Measurements from ENCODE around the gene TMEM164.

TMEM164 gene

DNA sequence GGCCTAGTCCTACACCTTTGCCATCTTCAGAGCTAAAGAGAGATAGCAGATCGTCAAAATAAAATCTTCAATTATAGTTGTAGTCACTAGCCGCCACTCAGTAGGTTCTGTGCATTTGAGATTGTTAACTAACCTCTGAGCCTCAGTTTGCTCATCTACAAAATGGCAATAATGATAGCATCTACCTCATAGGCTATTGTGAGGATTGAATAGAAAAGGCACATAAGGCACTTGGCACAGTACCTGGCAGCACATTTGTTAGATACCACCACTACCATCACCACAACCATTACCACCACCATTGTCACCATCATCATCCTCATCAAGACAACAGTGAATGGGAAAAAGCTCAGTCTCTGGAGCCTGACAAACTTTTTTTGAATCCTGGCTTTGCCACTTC, 180.4 kb downstream of the TMEM164 start:
- H3K27me3 ChIP-seq (ENCODE audit: control insufficient read depth, insufficient read depth, low read length, poor library complexity, severe bottlenecking), result no peaks in the 10 kb centered on the region
- no peaks in the 10 kb centered on the region for H3K9me3 ChIP-seq (ENCODE audit: control insufficient read depth, low read length)
- no peaks in the 10 kb centered on the region for H3K36me3 ChIP-seq (ENCODE audit: control insufficient read depth, insufficient read depth, low read length)
- no peaks in the 10 kb centered on the region for H3K4me1 ChIP-seq (ENCODE audit: control insufficient read depth, insufficient read depth, low read length)
- no peak overlapping the region for H3K4me3 ChIP-seq (ENCODE audit: insufficient read depth, low read depth, low read length)
- no peak overlapping the region for H3K27ac ChIP-seq (ENCODE audit: insufficient read depth, low read depth, low read length, poor library complexity, severe bottlenecking)
- 83 to 100% methylated on average over 2 of the region's 2 CpGs for WGBS, 2 experiments

DNA sequence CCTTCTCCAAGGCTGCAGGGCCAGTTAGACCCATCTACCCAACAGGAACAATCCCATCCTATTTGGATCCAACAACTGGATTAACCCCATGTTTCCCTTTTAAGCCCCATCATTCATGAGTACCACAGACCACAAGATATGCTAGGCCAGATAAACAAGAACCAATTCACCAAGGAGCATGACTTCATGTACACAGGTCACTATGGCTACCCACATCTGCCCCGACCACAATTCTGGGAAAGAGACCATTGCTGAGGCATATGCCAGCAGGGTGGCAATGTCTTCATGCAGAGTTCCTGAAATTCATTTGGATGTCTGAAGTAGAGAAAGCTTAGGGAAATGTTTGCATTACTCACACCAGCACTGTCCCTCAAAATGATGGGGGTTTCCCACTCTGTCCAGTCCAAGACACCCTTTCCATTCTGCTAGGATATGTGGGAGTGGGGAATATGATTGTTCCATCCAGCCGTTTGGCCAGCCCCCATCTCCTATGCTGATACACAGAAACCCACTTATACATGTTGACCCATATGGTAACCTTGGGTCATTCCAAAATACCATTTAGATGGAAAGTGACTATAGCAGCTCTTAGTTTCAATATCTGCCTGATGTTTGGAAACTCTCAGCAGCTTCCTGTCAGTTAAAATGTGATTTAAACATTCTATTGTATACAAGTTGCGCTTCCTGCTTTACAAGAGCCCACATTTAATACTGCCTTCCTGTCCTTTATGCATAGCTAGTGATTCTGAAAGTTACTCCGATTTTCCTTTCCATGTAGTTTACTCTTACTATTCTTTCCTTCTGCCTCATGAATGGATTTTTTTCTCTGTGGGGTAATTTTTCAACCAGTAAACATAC, 186.0 kb downstream of the TMEM164 start:
- H3K36me3 ChIP-seq (ENCODE audit: control insufficient read depth, insufficient read depth, low read length), result no peaks in the 10 kb centered on the region
- no peak overlapping the region for H3K27ac ChIP-seq (ENCODE audit: insufficient read depth, low read depth, low read length, poor library complexity, severe bottlenecking)
- 89 to 93% methylated on average over 3 of the region's 4 CpGs for WGBS, 2 experiments
- H3K27me3 ChIP-seq (ENCODE audit: control insufficient read depth, insufficient read depth, low read length, poor library complexity, severe bottlenecking), result no peaks in the 10 kb centered on the region
- no peaks in the 10 kb centered on the region for H3K9me3 ChIP-seq (ENCODE audit: control insufficient read depth, low read length)
- H3K4me1 ChIP-seq (ENCODE audit: control insufficient read depth, insufficient read depth, low read length), result no peaks in the 10 kb centered on the region
- H3K4me3 ChIP-seq (ENCODE audit: insufficient read depth, low read depth, low read length), result no peak overlapping the region

DNA sequence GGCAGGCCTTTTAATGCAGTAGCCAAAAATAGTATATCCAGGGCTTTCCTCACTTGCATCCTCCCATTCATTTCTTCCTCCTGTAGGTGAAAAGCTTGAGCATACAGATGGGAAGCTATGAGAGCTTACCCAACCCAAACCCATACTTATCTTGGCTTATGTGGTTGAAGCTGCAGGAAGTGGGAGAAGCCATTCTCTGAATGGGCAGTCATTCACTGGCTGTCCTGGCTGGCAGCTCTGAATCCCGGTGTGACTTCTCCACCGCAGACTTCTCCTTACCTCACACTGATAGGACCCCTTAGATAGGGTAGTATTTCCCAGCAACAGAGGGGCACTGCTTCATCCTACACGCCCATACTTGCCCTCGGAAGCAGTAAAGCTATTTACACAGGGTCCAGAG, 189.6 kb downstream of the TMEM164 start:
- H3K27ac ChIP-seq (ENCODE audit: insufficient read depth, low read depth, low read length, poor library complexity, severe bottlenecking), result no peak overlapping the region
- no peaks in the 10 kb centered on the region for H3K9me3 ChIP-seq (ENCODE audit: control insufficient read depth, low read length)
- H3K4me1 ChIP-seq (ENCODE audit: control insufficient read depth, insufficient read depth, low read length), result no peaks in the 10 kb centered on the region
- H3K27me3 ChIP-seq (ENCODE audit: control insufficient read depth, insufficient read depth, low read length, poor library complexity, severe bottlenecking), result no peaks in the 10 kb centered on the region
- no peaks in the 10 kb centered on the region for H3K36me3 ChIP-seq (ENCODE audit: control insufficient read depth, insufficient read depth, low read length)
- no peak overlapping the region for H3K4me3 ChIP-seq (ENCODE audit: insufficient read depth, low read depth, low read length)
- WGBS, 2 experiments, result 90 to 94% methylated on average over 4 of the region's 4 CpGs

DNA sequence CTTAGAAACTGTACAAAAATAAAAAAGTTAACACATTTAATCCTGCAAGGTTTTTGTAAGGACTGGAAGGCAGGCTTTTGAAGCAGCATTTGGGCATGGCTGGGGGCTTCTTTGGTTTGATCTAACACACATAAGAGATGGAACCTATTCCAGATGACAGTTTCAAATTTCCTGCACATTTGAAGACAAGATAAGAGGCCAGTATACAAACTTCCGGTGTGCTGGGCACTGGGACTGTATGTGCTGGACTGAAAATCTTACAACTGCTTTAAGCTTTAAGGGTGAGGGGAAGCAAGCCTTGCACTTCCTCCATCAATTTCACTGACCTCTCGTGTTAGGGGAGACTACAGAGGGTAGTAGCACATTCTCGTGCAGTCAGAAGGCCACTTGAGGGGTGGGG, 192.1 kb downstream of the TMEM164 start:
- H3K4me3 ChIP-seq (ENCODE audit: insufficient read depth, low read depth, low read length), result no peak overlapping the region
- WGBS, 2 experiments, result 71 to 99% methylated on average over 3 of the region's 3 CpGs
- no peaks in the 10 kb centered on the region for H3K27me3 ChIP-seq (ENCODE audit: control insufficient read depth, insufficient read depth, low read length, poor library complexity, severe bottlenecking)
- no peaks in the 10 kb centered on the region for H3K4me1 ChIP-seq (ENCODE audit: control insufficient read depth, insufficient read depth, low read length)
- no peaks in the 10 kb centered on the region for H3K9me3 ChIP-seq (ENCODE audit: control insufficient read depth, low read length)
- no peak overlapping the region for H3K27ac ChIP-seq (ENCODE audit: insufficient read depth, low read depth, low read length, poor library complexity, severe bottlenecking)
- no peaks in the 10 kb centered on the region for H3K36me3 ChIP-seq (ENCODE audit: control insufficient read depth, insufficient read depth, low read length)

DNA sequence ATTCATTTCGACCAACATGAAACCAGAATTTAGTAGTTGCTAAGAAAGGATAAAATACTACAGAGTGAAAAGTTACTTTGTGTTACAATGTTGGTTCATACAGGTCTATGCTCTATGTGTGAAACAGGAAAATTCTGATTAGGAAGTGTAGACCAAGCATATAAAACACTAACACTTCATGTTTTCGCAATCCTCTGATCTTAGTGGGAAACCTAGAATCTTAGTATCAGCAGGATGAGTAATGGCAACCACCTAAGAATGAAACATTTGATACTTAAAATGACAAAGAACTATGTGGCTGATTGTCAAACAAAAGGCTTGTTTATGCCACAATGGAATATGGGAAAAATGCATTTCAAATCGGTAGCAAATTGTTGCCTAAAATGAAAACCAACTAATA, 198.9 kb downstream of the TMEM164 start:
- WGBS, 2 experiments, result 80 to 100% methylated on average over 1 to 2 of the region's 3 CpGs
- Histone ChIP-seq H3K27ac (ENCODE audit: insufficient read depth, low read depth, low read length, poor library complexity, severe bottlenecking) (no peak overlapping the region), H3K9me3 (ENCODE audit: control insufficient read depth, low read length) (no peaks in the 10 kb centered on the region), H3K4me3 (ENCODE audit: insufficient read depth, low read depth, low read length) (no peak overlapping the region), H3K36me3 (ENCODE audit: control insufficient read depth, insufficient read depth, low read length) (no peaks in the 10 kb centered on the region), H3K27me3 (ENCODE audit: control insufficient read depth, insufficient read depth, low read length, poor library complexity, severe bottlenecking) (no peaks in the 10 kb centered on the region), H3K4me1 (ENCODE audit: control insufficient read depth, insufficient read depth, low read length) (no peaks in the 10 kb centered on the region)

DNA sequence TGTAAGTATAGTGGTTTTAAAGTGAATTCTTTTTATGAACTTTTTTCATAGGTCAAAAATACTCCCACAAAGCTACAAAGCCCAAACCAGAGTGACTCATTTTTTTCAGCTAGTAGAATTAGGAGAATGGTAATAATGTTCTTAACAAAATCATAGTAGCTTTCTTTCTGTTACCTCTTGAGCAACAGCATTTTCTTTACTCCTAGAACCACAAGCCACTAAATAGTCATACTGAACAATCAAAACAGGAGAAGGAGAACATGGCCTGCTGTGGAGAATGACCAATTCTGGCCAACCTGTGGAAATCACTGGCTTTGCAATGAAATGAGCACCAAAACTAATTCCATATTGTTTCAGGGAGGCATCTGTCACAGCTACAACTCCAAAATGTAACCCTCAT, 202.1 kb downstream of the TMEM164 start:
- no peaks in the 10 kb centered on the region for H3K36me3 ChIP-seq (ENCODE audit: control insufficient read depth, insufficient read depth, low read length)
- H3K9me3 ChIP-seq (ENCODE audit: control insufficient read depth, low read length), result no peaks in the 10 kb centered on the region
- H3K4me1 ChIP-seq (ENCODE audit: control insufficient read depth, insufficient read depth, low read length), result no peaks in the 10 kb centered on the region
- H3K27me3 ChIP-seq (ENCODE audit: control insufficient read depth, insufficient read depth, low read length, poor library complexity, severe bottlenecking), result no peaks in the 10 kb centered on the region
- no peak overlapping the region for H3K27ac ChIP-seq (ENCODE audit: insufficient read depth, low read depth, low read length, poor library complexity, severe bottlenecking)
- no peak overlapping the region for H3K4me3 ChIP-seq (ENCODE audit: insufficient read depth, low read depth, low read length)

DNA sequence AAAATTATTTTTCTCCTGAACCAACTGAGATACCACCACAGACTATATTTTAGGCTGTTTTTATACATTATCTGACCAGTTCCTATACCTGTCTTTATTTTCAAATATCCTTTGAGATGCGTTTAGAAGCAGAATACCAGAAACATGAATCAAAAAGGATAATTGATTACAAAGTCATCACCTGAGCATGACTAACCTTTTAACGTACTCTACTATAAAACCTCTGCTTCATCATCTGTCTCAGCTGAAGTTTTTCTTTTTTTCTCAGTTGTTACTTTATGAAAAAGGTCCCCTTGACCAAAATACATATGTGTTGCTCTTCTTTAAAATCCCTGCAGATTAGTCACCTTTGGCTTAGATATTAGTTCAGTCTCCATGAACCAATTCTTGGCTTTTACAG, 205.2 kb downstream of the TMEM164 start:
- no peak overlapping the region for H3K27ac ChIP-seq (ENCODE audit: insufficient read depth, low read depth, low read length, poor library complexity, severe bottlenecking)
- H3K36me3 ChIP-seq (ENCODE audit: control insufficient read depth, insufficient read depth, low read length), result no peaks in the 10 kb centered on the region
- 97 to 100% methylated on average over 2 of the region's 2 CpGs for WGBS, 2 experiments
- H3K9me3 ChIP-seq (ENCODE audit: control insufficient read depth, low read length), result no peaks in the 10 kb centered on the region
- H3K4me3 ChIP-seq (ENCODE audit: insufficient read depth, low read depth, low read length), result no peak overlapping the region
- no peaks in the 10 kb centered on the region for H3K27me3 ChIP-seq (ENCODE audit: control insufficient read depth, insufficient read depth, low read length, poor library complexity, severe bottlenecking)
- H3K4me1 ChIP-seq (ENCODE audit: control insufficient read depth, insufficient read depth, low read length), result no peaks in the 10 kb centered on the region

DNA sequence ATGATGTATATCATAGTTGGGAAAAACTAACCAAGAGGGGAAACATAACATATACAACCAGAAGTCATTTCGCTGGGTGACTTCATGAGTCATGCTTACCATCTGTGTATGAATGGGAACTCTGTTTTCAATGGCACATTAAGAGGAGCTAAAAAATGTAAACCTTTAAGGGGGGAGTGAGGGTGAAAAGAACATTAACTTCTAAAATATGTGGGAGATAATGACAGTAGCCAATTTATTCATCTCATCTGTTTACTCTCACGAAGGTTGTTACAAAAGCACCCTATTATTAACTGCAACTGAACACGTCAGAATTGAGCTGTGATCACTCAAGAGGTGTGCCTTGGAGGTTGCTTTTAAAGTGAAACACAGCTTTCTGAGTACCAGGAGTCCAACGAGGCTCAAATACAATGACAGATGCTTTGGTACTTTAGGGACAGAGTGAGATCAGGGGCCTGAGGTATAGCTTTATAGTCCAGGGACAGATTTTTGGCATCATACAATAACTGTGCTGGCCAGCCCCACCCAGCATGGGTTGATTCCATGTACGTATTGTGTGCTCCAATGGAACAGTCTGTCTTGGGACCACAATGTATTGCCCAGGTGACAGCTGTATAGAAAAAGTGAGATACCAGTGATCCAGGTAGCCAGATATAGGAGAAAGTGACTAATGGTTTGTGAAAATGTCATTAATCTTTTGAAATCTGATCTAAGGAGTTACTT, 207.7 kb downstream of the TMEM164 start:
- Histone ChIP-seq H3K4me3 (ENCODE audit: insufficient read depth, low read depth, low read length) (no peak overlapping the region), H3K36me3 (ENCODE audit: control insufficient read depth, insufficient read depth, low read length) (no peaks in the 10 kb centered on the region), H3K27ac (ENCODE audit: insufficient read depth, low read depth, low read length, poor library complexity, severe bottlenecking) (no peak overlapping the region), H3K27me3 (ENCODE audit: control insufficient read depth, insufficient read depth, low read length, poor library complexity, severe bottlenecking) (no peaks in the 10 kb centered on the region), H3K4me1 (ENCODE audit: control insufficient read depth, insufficient read depth, low read length) (no peaks in the 10 kb centered on the region), H3K9me3 (ENCODE audit: control insufficient read depth, low read length) (no peaks in the 10 kb centered on the region)
- 76 to 88% methylated on average over 3 to 5 of the region's 5 CpGs for WGBS, 2 experiments

DNA sequence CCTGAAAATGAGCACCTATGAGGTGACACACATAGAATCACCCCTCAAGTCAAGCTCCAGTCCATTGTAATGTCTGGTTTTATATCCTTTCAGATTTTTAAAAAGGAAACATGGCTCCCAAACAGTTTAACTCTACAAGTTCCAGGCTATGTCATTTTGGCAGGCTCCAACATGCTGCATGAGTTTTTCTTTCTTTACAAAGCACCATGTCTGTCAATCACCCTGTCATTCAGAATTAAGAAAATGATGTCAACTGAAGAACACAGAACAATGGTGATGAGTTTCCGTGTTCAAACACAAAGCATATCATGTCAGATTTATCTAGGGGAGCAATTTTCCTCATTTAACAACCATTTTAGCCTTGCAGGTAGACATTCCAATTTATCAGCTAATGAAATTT, 208.4 kb downstream of the TMEM164 start:
- Histone ChIP-seq H3K36me3 (ENCODE audit: control insufficient read depth, insufficient read depth, low read length) (no peaks in the 10 kb centered on the region), H3K4me3 (ENCODE audit: insufficient read depth, low read depth, low read length) (no peak overlapping the region), H3K27me3 (ENCODE audit: control insufficient read depth, insufficient read depth, low read length, poor library complexity, severe bottlenecking) (no peaks in the 10 kb centered on the region), H3K27ac (ENCODE audit: insufficient read depth, low read depth, low read length, poor library complexity, severe bottlenecking) (no peak overlapping the region), H3K4me1 (ENCODE audit: control insufficient read depth, insufficient read depth, low read length) (no peaks in the 10 kb centered on the region), H3K9me3 (ENCODE audit: control insufficient read depth, low read length) (no peaks in the 10 kb centered on the region)
- 88 to 100% methylated on average over 1 of the region's 1 CpG for WGBS, 2 experiments

DNA sequence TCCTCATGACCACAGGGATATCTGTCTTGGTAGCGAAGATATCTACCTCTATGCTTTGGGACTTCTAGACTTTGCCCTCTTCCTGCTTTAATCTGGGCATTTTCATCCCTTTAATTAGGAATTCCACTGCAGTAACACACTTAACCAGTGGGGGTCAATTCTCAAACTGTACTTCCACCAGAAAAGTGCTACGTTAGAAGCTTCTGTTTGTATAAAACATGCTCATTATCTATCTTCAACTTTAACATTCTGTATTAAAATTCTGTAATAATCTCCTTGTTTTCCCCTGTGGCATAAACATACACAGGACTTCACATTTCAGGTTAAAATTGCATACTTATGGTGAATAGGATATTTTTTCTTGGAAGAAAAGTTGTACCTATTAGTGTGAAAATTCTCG, 209.4 kb downstream of the TMEM164 start:
- WGBS, 2 experiments, result 86 to 92% methylated on average over 1 to 2 of the region's 3 CpGs
- H3K27me3 ChIP-seq (ENCODE audit: control insufficient read depth, insufficient read depth, low read length, poor library complexity, severe bottlenecking), result no peaks in the 10 kb centered on the region
- no peak overlapping the region for H3K4me3 ChIP-seq (ENCODE audit: insufficient read depth, low read depth, low read length)

More for the DNA sequence above, 209.4 kb downstream of the TMEM164 start:
- H3K36me3 ChIP-seq (ENCODE audit: control insufficient read depth, insufficient read depth, low read length), result no peaks in the 10 kb centered on the region
- H3K27ac ChIP-seq (ENCODE audit: insufficient read depth, low read depth, low read length, poor library complexity, severe bottlenecking), result no peak overlapping the region
- no peaks in the 10 kb centered on the region for H3K9me3 ChIP-seq (ENCODE audit: control insufficient read depth, low read length)
- H3K4me1 ChIP-seq (ENCODE audit: control insufficient read depth, insufficient read depth, low read length), result no peaks in the 10 kb centered on the region
